Measurements from ENCODE around the gene ICAM1.

GRCh38 chr19:10254244-10254643 lies 16.7 kb upstream of the ICAM1 start:
- TF ChIP-seq, protein P1, sequence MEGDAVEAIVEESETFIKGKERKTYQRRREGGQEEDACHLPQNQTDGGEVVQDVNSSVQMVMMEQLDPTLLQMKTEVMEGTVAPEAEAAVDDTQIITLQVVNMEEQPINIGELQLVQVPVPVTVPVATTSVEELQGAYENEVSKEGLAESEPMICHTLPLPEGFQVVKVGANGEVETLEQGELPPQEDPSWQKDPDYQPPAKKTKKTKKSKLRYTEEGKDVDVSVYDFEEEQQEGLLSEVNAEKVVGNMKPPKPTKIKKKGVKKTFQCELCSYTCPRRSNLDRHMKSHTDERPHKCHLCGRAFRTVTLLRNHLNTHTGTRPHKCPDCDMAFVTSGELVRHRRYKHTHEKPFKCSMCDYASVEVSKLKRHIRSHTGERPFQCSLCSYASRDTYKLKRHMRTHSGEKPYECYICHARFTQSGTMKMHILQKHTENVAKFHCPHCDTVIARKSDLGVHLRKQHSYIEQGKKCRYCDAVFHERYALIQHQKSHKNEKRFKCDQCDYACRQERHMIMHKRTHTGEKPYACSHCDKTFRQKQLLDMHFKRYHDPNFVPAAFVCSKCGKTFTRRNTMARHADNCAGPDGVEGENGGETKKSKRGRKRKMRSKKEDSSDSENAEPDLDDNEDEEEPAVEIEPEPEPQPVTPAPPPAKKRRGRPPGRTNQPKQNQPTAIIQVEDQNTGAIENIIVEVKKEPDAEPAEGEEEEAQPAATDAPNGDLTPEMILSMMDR (IDR thresholded peaks at IDR 0.05): no peak
- TF ChIP-seq POLR2A (IDR thresholded peaks at IDR 0.05): no peak

All from right lobe of liver (tissue), 4 donors.